HepG2 (cell line): ENCODE results near the gene LRIG1.

ENCODE experiments used
- SUZ12 ChIP-seq: fragments of 150-350 bp; IDR thresholded peaks from 2 replicates; pipeline ENCODE4 v1.6.1; 2014; ENCODE audit warnings: low read depth, low read length
- TARDBP ChIP-seq: sonication (generic); formaldehyde crosslinking; IDR thresholded peaks from 2 replicates; pipeline ENCODE4 v1.8.0; 2022; ENCODE audit warnings: mild to moderate bottlenecking, missing genetic modification reagents

DNA sequence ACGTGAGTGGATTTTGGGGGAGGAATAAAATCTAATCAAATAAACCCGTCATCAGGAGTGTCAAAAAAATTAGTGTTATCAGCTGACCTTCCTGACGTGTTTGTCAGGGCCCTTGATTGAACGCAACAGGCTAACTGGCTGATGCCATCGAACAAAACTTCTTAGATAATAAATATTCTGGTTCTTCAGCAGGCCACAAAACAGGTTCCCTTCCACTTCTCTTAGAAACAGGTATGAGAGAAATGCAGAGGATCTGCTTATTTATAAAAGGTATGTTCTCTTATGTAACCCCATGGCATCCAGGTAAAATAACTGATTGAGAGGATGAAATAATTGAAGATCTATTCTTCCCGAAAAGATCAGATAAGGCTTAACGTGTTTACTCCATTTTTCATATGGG, 7.6 kb upstream of the LRIG1 start:
- TF ChIP-seq TARDBP (no peak), SUZ12 (no peak)
